H9 (cell line): Measurements from ENCODE around the gene RHBDD1. TPM values are rescaled to one million over a fixed set of nuclear protein-coding genes. Genes with fewer than 3 reads are reported as not detected.

Source experiments
- DNase-seq: peaks from one replicate; pipeline ENCODE4 v3.0.0-alpha.2; 2017
- H2AFZ ChIP-seq: one replicate; pipeline ENCODE4 v1.6.1; 2013; ENCODE audit warnings: mild to moderate bottlenecking, low read length, control low read depth, moderate library complexity
- H2AK5ac ChIP-seq: 2 replicates; pipeline ENCODE4 v1.6.1; 2013; ENCODE audit warnings: low read length, control low read depth, mixed read lengths; ENCODE audit not compliant: insufficient read length
- H2BK120ac ChIP-seq: one replicate; pipeline ENCODE4 v1.6.1; 2013; ENCODE audit warnings: low read depth, mild to moderate bottlenecking, low read length, control low read depth, inconsistent platforms; ENCODE audit not compliant: poor library complexity, severe bottlenecking
- H2BK12ac ChIP-seq: 2 replicates; pipeline ENCODE4 v1.6.1; 2013; ENCODE audit warnings: low read length, control low read depth, mixed read lengths, low read depth; ENCODE audit not compliant: insufficient read length
- H2BK15ac ChIP-seq: 2 replicates; pipeline ENCODE4 v1.6.1; 2013; ENCODE audit warnings: low read depth, low read length, control low read depth
- H2BK20ac ChIP-seq: one replicate; pipeline ENCODE4 v1.6.1; 2013; ENCODE audit warnings: low read depth, mild to moderate bottlenecking, low read length, control low read depth, inconsistent platforms; ENCODE audit not compliant: poor library complexity, severe bottlenecking
- H2BK5ac ChIP-seq: 2 replicates; pipeline ENCODE4 v1.6.1; 2013; ENCODE audit warnings: low read length, control low read depth, mixed read lengths; ENCODE audit not compliant: insufficient read length
- H3K14ac ChIP-seq: 2 replicates; pipeline ENCODE4 v1.6.1; 2013; ENCODE audit warnings: low read length, control low read depth; ENCODE audit not compliant: insufficient read depth
- H3K18ac ChIP-seq: 2 replicates; pipeline ENCODE4 v1.6.1; 2013; ENCODE audit warnings: low read depth, mild to moderate bottlenecking, mixed read lengths, low read length, control low read depth; ENCODE audit not compliant: insufficient read length
- H3K23ac ChIP-seq: 2 replicates; pipeline ENCODE4 v1.6.1; 2013; ENCODE audit warnings: low read length, control low read depth, mixed read lengths, low read depth; ENCODE audit not compliant: insufficient read length
- H3K23me2 ChIP-seq: 2 replicates; pipeline ENCODE4 v1.6.1; 2013; ENCODE audit warnings: low read depth, mild to moderate bottlenecking, mixed read lengths, low read length, control low read depth; ENCODE audit not compliant: insufficient read length, poor library complexity, severe bottlenecking
- H3K27ac ChIP-seq: 2 replicates; pipeline ENCODE4 v1.5.1; 2013; ENCODE audit warnings: low read length, control low read depth, mixed read lengths, low read depth; ENCODE audit not compliant: insufficient read length
- H3K27me3 ChIP-seq: 2 replicates; pipeline ENCODE4 v1.6.1; 2013; ENCODE audit warnings: low read length, control low read depth, inconsistent platforms; ENCODE audit not compliant: insufficient read depth
- H3K4ac ChIP-seq: 2 replicates; pipeline ENCODE4 v1.6.1; 2013; ENCODE audit warnings: low read depth, mild to moderate bottlenecking, control low read depth, inconsistent platforms, low read length, moderate library complexity
- H3K4me1 ChIP-seq: 2 replicates; pipeline ENCODE4 v1.6.1; 2013; ENCODE audit warnings: low read length, control low read depth, inconsistent platforms; ENCODE audit not compliant: insufficient read depth
- H3K4me2 ChIP-seq: 2 replicates; pipeline ENCODE4 v1.6.1; 2013; ENCODE audit warnings: low read length, control low read depth, mixed read lengths; ENCODE audit not compliant: insufficient read length, insufficient read depth
- H3K56ac ChIP-seq: 2 replicates; pipeline ENCODE4 v1.6.1; 2013; ENCODE audit warnings: low read depth, mild to moderate bottlenecking, mixed read lengths, low read length, control low read depth; ENCODE audit not compliant: insufficient read length
- H3K79me1 ChIP-seq: 2 replicates; pipeline ENCODE4 v1.6.1; 2013; ENCODE audit warnings: low read depth, mild to moderate bottlenecking, moderate library complexity, low read length, control low read depth, inconsistent platforms; ENCODE audit not compliant: insufficient read depth, poor library complexity, severe bottlenecking
- H3K79me2 ChIP-seq: 2 replicates; pipeline ENCODE4 v1.6.1; 2013; ENCODE audit warnings: low read length, control low read depth, inconsistent platforms; ENCODE audit not compliant: insufficient read depth
- H3K9ac ChIP-seq: 2 replicates; pipeline ENCODE4 v1.6.1; 2013; ENCODE audit warnings: low read length, control low read depth, mixed read lengths; ENCODE audit not compliant: insufficient read length; ENCODE audit errors: extremely low read depth
- H3K9me3 ChIP-seq: one replicate; pipeline ENCODE4 v1.6.1; 2013; ENCODE audit warnings: low read depth, low read length, inconsistent platforms; ENCODE audit not compliant: control insufficient read depth
- H3T11ph ChIP-seq: one replicate; pipeline ENCODE4 v1.6.1; 2013; ENCODE audit warnings: mild to moderate bottlenecking, low read length, control low read depth, inconsistent platforms
- H4K20me1 ChIP-seq: one replicate; pipeline ENCODE4 v1.6.1; 2013; ENCODE audit not compliant: control insufficient read depth, insufficient read length, insufficient read depth
- H4K5ac ChIP-seq: 2 replicates; pipeline ENCODE4 v1.6.1; 2013; ENCODE audit warnings: low read depth, mild to moderate bottlenecking, mixed read lengths, low read length, control low read depth; ENCODE audit not compliant: insufficient read length
- H4K8ac ChIP-seq: replicated peaks from 2 replicates; pipeline ENCODE4 v1.6.1; 2013; ENCODE audit warnings: low read length, control low read depth, mixed read lengths, low read depth; ENCODE audit not compliant: insufficient read length
- H4K91ac ChIP-seq: 2 replicates; pipeline ENCODE4 v1.6.1; 2013; ENCODE audit warnings: low read depth, mild to moderate bottlenecking, moderate library complexity, mixed read lengths, low read length, control low read depth; ENCODE audit not compliant: insufficient read length
- H3K27ac Mint-ChIP-seq, 3 experiments: 2 replicates in 2 of 3; 3 replicates in 1 of 3; pipeline ENCODE4 v1.8.0; 2020 to 2021; ENCODE audit warnings: mixed read lengths in 3 of 3, mild to moderate bottlenecking in 1 of 3, moderate library complexity in 1 of 3
- H3K27me3 Mint-ChIP-seq: 2 replicates; pipeline ENCODE4 v1.8.0; 2021; ENCODE audit warnings: low read depth, mild to moderate bottlenecking, moderate library complexity, mixed read lengths
- H3K36me3 Mint-ChIP-seq, 3 experiments: 2 replicates in 2 of 3; 3 replicates in 1 of 3; pipeline ENCODE4 v1.8.0; 2020 to 2021; ENCODE audit warnings: low read depth in 3 of 3, mixed read lengths in 3 of 3; ENCODE audit not compliant: insufficient read depth in 1 of 3
- H3K4me1 Mint-ChIP-seq, 2 experiments: 2 replicates each; pipeline ENCODE4 v1.8.0; 2020; ENCODE audit warnings: mixed read lengths in 2 of 2
- H3K4me3 Mint-ChIP-seq, 2 experiments: 2 replicates in 1 of 2; 3 replicates in 1 of 2; pipeline ENCODE4 v1.8.0; 2020 to 2021; ENCODE audit warnings: mild to moderate bottlenecking in 2 of 2, mixed read lengths in 2 of 2, moderate library complexity in 1 of 2
- H3K9me3 Mint-ChIP-seq, 2 experiments: 2 replicates in 1 of 2; 3 replicates in 1 of 2; pipeline ENCODE4 v1.8.0; 2020; ENCODE audit warnings: mild to moderate bottlenecking in 2 of 2, mixed read lengths in 2 of 2, moderate library complexity in 1 of 2
- WGBS: extraction: QIAGEN DNeasy Blood & Tissue Kit; methylation state at CpG from one replicate; pipeline ENCODE4 v1.1.7; 2013; ENCODE audit warnings: missing lambda C conversion rate, low lambda C conversion rate, mixed read lengths; ENCODE audit not compliant: insufficient read length; ENCODE audit errors: extremely low coverage; 5-methylcytosine and 5-hydroxymethylcytosine counted together
- total RNA-seq: library from RNA; stranded (reverse); gene quantifications from 2 replicates; pipeline ENCODE4 v1.2.1, GENCODE V29; 2021
- TF ChIP-seq, protein P1 (sequence below): fragments of 200-600 bp; sonication (generic); conservative IDR thresholded peaks from 3 replicates; pipeline ENCODE4 v1.8.0; 2021; ENCODE audit warnings: antibody characterized with exemption, mild to moderate bottlenecking

RHBDD1 gene
- total RNA-seq, 1 experiment from 2014 or later = 24.9 TPM

DNA sequence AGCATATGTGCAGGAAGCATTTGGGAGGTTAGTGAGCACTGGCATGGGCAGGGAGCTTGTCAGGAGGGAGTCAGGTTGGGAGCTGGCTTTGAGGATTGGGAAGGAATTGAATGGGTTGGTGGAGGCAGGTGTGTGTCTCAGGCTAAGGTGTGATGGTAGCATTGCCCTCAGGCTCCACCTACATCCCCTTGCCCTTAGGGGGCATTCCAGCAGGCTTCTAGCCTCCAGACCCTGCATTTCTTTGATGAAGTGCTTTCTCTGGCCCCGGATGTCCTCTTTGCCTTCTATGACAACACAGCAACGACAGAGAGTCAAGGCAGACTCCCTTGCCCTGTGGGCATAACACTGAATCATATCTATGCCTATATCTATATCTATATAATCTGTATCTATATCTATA is 13.5 kb downstream of the RHBDD1 start:
- no CpG with 5 or more reads among the region's 2 CpGs for WGBS
- H3K27ac ChIP-seq = no peak overlapping the region
- peak; percentile 43 for DNase-seq
- H3K23me2 ChIP-seq = no peaks in the 10 kb centered on the region
- H3K18ac ChIP-seq = no peak overlapping the region
- H2BK120ac ChIP-seq = no peak overlapping the region
- H3K9me3 ChIP-seq = no peaks in the 10 kb centered on the region
- H3K4me3 Mint-ChIP-seq = no peak overlapping the region
- H2AFZ ChIP-seq = no peak overlapping the region
- no peak overlapping the region for H4K91ac ChIP-seq
- no peaks in the 10 kb centered on the region for H3K79me1 ChIP-seq
- H4K5ac ChIP-seq = no peak overlapping the region
- no peak overlapping the region for H2BK20ac ChIP-seq
- H2BK12ac ChIP-seq = no peak overlapping the region
- no peak overlapping the region for H2BK15ac ChIP-seq
- no peaks in the 10 kb centered on the region for H3K79me2 ChIP-seq
- H2AK5ac ChIP-seq = no peak overlapping the region
- no peaks in the 10 kb centered on the region for H4K20me1 ChIP-seq
- H3T11ph ChIP-seq = no peak overlapping the region
- no peak overlapping the region for H3K56ac ChIP-seq
- no peaks in the 10 kb centered on the region; a peak in 1 of 7 replicates for H3K36me3 Mint-ChIP-seq
- H3K14ac ChIP-seq = no peak overlapping the region
- no peak overlapping the region for H4K8ac ChIP-seq
- TF ChIP-seq, protein P1, sequence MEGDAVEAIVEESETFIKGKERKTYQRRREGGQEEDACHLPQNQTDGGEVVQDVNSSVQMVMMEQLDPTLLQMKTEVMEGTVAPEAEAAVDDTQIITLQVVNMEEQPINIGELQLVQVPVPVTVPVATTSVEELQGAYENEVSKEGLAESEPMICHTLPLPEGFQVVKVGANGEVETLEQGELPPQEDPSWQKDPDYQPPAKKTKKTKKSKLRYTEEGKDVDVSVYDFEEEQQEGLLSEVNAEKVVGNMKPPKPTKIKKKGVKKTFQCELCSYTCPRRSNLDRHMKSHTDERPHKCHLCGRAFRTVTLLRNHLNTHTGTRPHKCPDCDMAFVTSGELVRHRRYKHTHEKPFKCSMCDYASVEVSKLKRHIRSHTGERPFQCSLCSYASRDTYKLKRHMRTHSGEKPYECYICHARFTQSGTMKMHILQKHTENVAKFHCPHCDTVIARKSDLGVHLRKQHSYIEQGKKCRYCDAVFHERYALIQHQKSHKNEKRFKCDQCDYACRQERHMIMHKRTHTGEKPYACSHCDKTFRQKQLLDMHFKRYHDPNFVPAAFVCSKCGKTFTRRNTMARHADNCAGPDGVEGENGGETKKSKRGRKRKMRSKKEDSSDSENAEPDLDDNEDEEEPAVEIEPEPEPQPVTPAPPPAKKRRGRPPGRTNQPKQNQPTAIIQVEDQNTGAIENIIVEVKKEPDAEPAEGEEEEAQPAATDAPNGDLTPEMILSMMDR = 0 out of 3 replicates have a peak, but pooled peaks have one; percentile 21
- no peak overlapping the region for H3K9ac ChIP-seq
- H3K27me3 ChIP-seq = no peaks in the 10 kb centered on the region
- H2BK5ac ChIP-seq = no peak overlapping the region
- H3K27me3 Mint-ChIP-seq = no peaks in the 10 kb centered on the region
- H3K9me3 Mint-ChIP-seq = no peaks in the 10 kb centered on the region
- H3K4me1 ChIP-seq = no peaks in the 10 kb centered on the region
- H3K4me1 Mint-ChIP-seq = peaks cover 4% of the 10 kb centered on the region in 2 experiments; a peak in 3 of 4 replicates
- H3K4me2 ChIP-seq = no peak overlapping the region
- H3K4ac ChIP-seq = no peak overlapping the region
- H3K27ac Mint-ChIP-seq = no peak overlapping the region
- no peak overlapping the region for H3K23ac ChIP-seq
